Measurements from ENCODE around the gene PET100. TPM values are rescaled to one million over a fixed set of nuclear protein-coding genes. Genes with fewer than 3 reads are reported as not detected.
A peak's percentile ranks its signal among the peaks of the same experiment; 100 is the strongest.

PET100 gene
- total RNA-seq, 1 experiment from 2014 or later = 101 TPM

DNA sequence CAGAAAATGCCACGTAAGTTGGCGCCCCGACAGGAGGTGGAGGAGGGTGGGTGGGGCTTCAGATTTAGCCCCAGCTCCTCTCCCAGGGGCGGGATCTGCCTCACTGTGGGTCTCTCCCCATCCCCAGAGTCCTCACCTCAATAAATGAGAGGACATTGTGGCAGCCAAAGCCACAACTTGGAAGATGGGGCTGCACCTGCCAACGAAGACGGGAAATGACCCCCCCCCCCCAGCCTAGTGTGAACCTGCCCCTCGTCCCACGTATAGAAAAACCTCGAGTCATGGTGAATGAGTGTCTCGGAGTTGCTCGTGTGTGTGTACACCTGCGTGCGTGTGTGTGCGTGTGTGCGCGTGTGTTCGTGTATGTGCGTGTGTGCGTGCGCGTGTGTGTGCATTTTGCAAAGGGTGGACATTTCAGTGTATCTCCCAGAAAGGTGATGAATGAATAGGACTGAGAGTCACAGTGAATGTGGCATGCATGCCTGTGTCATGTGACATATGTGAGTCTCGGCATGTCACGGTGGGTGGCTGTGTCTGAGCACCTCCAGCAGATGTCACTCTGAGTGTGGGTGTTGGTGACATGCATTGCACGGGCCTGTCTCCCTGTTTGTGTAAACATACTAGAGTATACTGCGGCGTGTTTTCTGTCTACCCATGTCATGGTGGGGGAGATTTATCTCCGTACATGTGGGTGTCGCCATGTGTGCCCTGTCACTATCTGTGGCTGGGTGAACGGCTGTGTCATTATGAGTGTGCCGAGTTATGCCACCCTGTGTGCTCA is 49.6 kb downstream of the PET100 start:
- Histone ChIP-seq H3F3A (ENCODE audit: low read length, unreplicated experiment) (no peaks in the 10 kb centered on the region), H3K36me3 (ENCODE audit: low read depth, low read length) (0 out of 2 replicates have a peak, but pooled peaks cover 10% of the 10 kb centered on the region), H3K4me2 (ENCODE audit: low read length) (peak overlapping the region; percentile 67), H4K20me1 (ENCODE audit: low read length) (no peaks in the 10 kb centered on the region), H3K4me1 (ENCODE audit: insufficient read depth, low read length) (peaks cover 25% of the 10 kb centered on the region; the same call in 1 of the 2 replicates), H3K9me2 (replicated peaks; ENCODE audit: low read length) (no peaks in the 10 kb centered on the region), H3K79me2 (ENCODE audit: low read length) (peaks cover 20% of the 10 kb centered on the region), H3K9ac (ENCODE audit: low read length) (no peak overlapping the region), H3K9me3 (ENCODE audit: low read length) (no peaks in the 10 kb centered on the region), H3K27me3 (ENCODE audit: low read length) (no peaks in the 10 kb centered on the region), H3K27ac (ENCODE audit: low read length) (no peak overlapping the region), H3K4me3 (ENCODE audit: low read length) (no peak overlapping the region), H2AFZ (ENCODE audit: low read length) (peak overlapping the region; percentile 44)
- POLR2A ChIA-PET (ENCODE audit: unreplicated experiment) = no interaction called here
- intact Hi-C loops (cut with micrococcal nuclease) = loop anchor here (1.0 kb wide), 1 partner anchor 111 kb away; no protein-coding TSS in a partner anchor
- peak; percentile 55 for DNase-seq
- TF ChIP-seq, protein P1, sequence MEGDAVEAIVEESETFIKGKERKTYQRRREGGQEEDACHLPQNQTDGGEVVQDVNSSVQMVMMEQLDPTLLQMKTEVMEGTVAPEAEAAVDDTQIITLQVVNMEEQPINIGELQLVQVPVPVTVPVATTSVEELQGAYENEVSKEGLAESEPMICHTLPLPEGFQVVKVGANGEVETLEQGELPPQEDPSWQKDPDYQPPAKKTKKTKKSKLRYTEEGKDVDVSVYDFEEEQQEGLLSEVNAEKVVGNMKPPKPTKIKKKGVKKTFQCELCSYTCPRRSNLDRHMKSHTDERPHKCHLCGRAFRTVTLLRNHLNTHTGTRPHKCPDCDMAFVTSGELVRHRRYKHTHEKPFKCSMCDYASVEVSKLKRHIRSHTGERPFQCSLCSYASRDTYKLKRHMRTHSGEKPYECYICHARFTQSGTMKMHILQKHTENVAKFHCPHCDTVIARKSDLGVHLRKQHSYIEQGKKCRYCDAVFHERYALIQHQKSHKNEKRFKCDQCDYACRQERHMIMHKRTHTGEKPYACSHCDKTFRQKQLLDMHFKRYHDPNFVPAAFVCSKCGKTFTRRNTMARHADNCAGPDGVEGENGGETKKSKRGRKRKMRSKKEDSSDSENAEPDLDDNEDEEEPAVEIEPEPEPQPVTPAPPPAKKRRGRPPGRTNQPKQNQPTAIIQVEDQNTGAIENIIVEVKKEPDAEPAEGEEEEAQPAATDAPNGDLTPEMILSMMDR (conservative IDR thresholded peaks at IDR 0.05; ENCODE audit: low read depth, low read length) = peak; percentile 57
- TF ChIP-seq EZH2phosphoT487 (IDR thresholded peaks at IDR 0.05; ENCODE audit: borderline replicate concordance, low read length) = no peak
- CTCF ChIA-PET = no interaction called here
- BruUV-seq (replicated peaks) = no TSS peak
- peak; percentile 52 for ATAC-seq

GRCh38 chr19:7679771-7680605 is 50.4 kb downstream of the PET100 start:
- BruUV-seq (replicated peaks) = TSS peak; percentile 86
- Histone ChIP-seq H2AFZ (ENCODE audit: low read length) (peak overlapping the region; percentile 88), H3K4me2 (ENCODE audit: low read length) (peak overlapping the region; percentile 98), H3K9ac (ENCODE audit: low read length) (peak overlapping the region; percentile 98), H3K4me3 (ENCODE audit: low read length) (peak overlapping the region; percentile 97), H3K79me2 (ENCODE audit: low read length) (peaks cover 20% of the 10 kb centered on the region), H3K9me3 (ENCODE audit: low read length) (no peaks in the 10 kb centered on the region), H3K27me3 (ENCODE audit: low read length) (no peaks in the 10 kb centered on the region), H4K20me1 (ENCODE audit: low read length) (no peaks in the 10 kb centered on the region), H3K36me3 (ENCODE audit: low read depth, low read length) (0 out of 2 replicates have a peak, but pooled peaks cover 10% of the 10 kb centered on the region), H3K27ac (ENCODE audit: low read length) (no peak overlapping the region), H3K4me1 (ENCODE audit: insufficient read depth, low read length) (peaks cover 25% of the 10 kb centered on the region; the same call in 1 of the 2 replicates), H3K9me2 (replicated peaks; ENCODE audit: low read length) (no peaks in the 10 kb centered on the region), H3F3A (ENCODE audit: low read length, unreplicated experiment) (no peaks in the 10 kb centered on the region)
- TF ChIP-seq, protein P1 (conservative IDR thresholded peaks at IDR 0.05; ENCODE audit: low read depth, low read length) = no peak
- TF ChIP-seq EZH2phosphoT487 (IDR thresholded peaks at IDR 0.05; ENCODE audit: borderline replicate concordance, low read length) (no peak), EZH2 (IDR thresholded peaks at IDR 0.05; ENCODE audit: low read length, unreplicated experiment) (no peak)
- ChIA-PET POLR2A (ENCODE audit: unreplicated experiment) (no interaction called here), CTCF (interaction anchor here (1.0 to 2.2 kb wide), 6 partner anchors 19 to 120 kb away, joined by 3 to 48 read pairs (median 4); no protein-coding TSS in a partner anchor)
- intact Hi-C loops (cut with micrococcal nuclease) = loop anchor here (1.0 kb wide), 3 partner anchors 28 to 119 kb away; no protein-coding TSS in a partner anchor
- DNase-seq (no peak), ATAC-seq (no peak)

All from PC-3 (cell line).